Progenitor cell of endocrine pancreas (in vitro differentiated cells): ENCODE measurements around the gene CA9. TPM values are rescaled to one million over a fixed set of nuclear protein-coding genes. Genes with fewer than 3 reads are reported as not detected.

Experiments used
- DNase-seq: peaks from one replicate; pipeline ENCODE4 v3.0.0; 2021; ENCODE audit warnings: low spot score; ENCODE audit not compliant: unreplicated experiment
- H3K27ac Mint-ChIP-seq: 2 replicates; pipeline ENCODE4 v1.8.0; 2021; ENCODE audit warnings: mild to moderate bottlenecking, moderate library complexity, mixed read lengths
- H3K27me3 Mint-ChIP-seq: 2 replicates; pipeline ENCODE4 v1.8.0; 2021; ENCODE audit warnings: mixed read lengths
- H3K36me3 Mint-ChIP-seq: 2 replicates; pipeline ENCODE4 v1.8.0; 2022; ENCODE audit warnings: mixed read lengths; ENCODE audit not compliant: insufficient read depth
- H3K4me1 Mint-ChIP-seq: 2 replicates; pipeline ENCODE4 v1.8.0; 2021; ENCODE audit warnings: low read depth, mixed read lengths
- H3K4me3 Mint-ChIP-seq: 2 replicates; pipeline ENCODE4 v1.8.0; 2021; ENCODE audit warnings: low read depth, mild to moderate bottlenecking, moderate library complexity, mixed read lengths
- H3K9me3 Mint-ChIP-seq: 2 replicates; pipeline ENCODE4 v1.8.0; 2021; ENCODE audit warnings: low read depth, mixed read lengths
- total RNA-seq: library from RNA; stranded (reverse); gene quantifications from 2 replicates; pipeline ENCODE4 v1.2.1, GENCODE V29; 2021
- TF ChIP-seq, protein P1 (sequence below): fragments of 200-600 bp; sonication (generic); IDR thresholded peaks from one replicate; pipeline ENCODE4 v1.5.0; 2021; ENCODE audit warnings: antibody characterized with exemption, mild to moderate bottlenecking; ENCODE audit not compliant: unreplicated experiment

The CA9 gene
- total RNA-seq, 1 donor from 2014 or later, result 0.31 TPM

DNA sequence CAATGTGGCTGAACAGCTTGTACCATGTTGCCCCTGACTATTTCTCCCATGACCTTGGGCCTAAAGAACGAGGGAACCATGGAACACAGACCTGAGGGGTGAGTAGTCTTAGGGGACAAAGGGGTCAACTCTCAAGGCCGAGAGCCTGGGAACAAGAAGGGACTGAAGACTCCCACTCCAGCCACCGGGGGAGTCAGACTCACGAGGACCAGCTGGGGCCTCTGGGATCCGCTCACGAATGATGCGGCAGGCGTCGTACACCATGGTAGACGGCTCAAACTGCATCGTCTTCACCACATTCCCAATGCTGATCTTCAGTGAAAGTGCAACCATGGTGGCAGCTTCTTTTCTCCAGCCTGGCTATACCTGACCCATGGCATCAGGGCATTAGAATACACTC, 51.6 kb downstream of the CA9 start:
- Mint-ChIP-seq H3K27ac (no peak overlapping the region), H3K36me3 (peaks cover 19% of the 10 kb centered on the region), H3K4me1 (peaks cover 4% of the 10 kb centered on the region), H3K4me3 (no peak overlapping the region), H3K9me3 (no peaks in the 10 kb centered on the region), H3K27me3 (no peaks in the 10 kb centered on the region)
- TF ChIP-seq, protein P1, sequence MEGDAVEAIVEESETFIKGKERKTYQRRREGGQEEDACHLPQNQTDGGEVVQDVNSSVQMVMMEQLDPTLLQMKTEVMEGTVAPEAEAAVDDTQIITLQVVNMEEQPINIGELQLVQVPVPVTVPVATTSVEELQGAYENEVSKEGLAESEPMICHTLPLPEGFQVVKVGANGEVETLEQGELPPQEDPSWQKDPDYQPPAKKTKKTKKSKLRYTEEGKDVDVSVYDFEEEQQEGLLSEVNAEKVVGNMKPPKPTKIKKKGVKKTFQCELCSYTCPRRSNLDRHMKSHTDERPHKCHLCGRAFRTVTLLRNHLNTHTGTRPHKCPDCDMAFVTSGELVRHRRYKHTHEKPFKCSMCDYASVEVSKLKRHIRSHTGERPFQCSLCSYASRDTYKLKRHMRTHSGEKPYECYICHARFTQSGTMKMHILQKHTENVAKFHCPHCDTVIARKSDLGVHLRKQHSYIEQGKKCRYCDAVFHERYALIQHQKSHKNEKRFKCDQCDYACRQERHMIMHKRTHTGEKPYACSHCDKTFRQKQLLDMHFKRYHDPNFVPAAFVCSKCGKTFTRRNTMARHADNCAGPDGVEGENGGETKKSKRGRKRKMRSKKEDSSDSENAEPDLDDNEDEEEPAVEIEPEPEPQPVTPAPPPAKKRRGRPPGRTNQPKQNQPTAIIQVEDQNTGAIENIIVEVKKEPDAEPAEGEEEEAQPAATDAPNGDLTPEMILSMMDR, result no peak
- no peak for DNase-seq

DNA sequence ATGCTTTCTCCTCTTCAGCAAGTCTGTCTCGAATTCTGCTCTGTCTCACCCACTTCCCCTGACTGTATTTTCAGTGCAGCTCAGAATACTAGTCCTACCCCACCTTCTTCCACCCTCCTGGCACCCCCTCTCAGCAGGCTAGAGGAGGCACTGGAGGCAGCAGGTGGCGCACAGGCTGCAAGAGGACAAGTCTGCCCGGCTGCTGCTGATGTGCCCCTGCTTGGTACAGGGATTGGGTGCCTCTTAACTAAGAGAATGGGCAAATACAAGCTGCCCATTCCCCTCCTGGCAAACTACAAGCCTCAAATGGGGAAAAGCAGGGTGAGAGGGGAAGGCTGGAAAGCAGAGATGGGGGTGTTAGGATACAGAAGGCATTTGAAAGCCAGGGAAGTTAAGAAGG, 53.2 kb downstream of the CA9 start:
- peaks cover 13% of the 10 kb centered on the region for H3K4me1 Mint-ChIP-seq
- TF ChIP-seq, protein P1, result no peak
- H3K4me3 Mint-ChIP-seq, result no peak overlapping the region
- peaks cover 11% of the 10 kb centered on the region for H3K36me3 Mint-ChIP-seq
- no peaks in the 10 kb centered on the region for H3K9me3 Mint-ChIP-seq
- DNase-seq, result no peak
- no peaks in the 10 kb centered on the region for H3K27me3 Mint-ChIP-seq
- H3K27ac Mint-ChIP-seq, result peak overlapping the region; percentile 80

DNA sequence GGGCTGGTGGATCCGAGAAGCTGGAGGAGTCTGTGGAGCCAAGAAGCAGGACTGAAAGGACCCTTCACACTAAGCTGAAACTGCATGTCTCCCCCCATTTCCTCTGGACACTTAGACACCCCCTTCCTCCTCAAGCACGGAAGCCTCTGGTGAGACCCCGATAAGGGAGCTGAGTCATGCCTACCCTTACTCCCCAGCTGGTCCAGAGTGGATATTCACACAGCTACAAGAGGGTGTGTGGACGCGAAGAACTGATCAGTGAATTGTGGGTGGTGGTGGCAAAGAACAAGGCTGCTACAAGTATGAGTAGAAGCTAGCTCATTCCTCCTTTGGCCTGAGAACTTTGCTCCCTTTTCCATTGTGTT, 53.9 kb downstream of the CA9 start:
- Mint-ChIP-seq H3K36me3 (peaks cover 6% of the 10 kb centered on the region), H3K4me1 (peaks cover 13% of the 10 kb centered on the region), H3K4me3 (no peak overlapping the region), H3K9me3 (no peaks in the 10 kb centered on the region), H3K27ac (no peak overlapping the region), H3K27me3 (no peaks in the 10 kb centered on the region)
- no peak for DNase-seq
- TF ChIP-seq, protein P1, result no peak

DNA sequence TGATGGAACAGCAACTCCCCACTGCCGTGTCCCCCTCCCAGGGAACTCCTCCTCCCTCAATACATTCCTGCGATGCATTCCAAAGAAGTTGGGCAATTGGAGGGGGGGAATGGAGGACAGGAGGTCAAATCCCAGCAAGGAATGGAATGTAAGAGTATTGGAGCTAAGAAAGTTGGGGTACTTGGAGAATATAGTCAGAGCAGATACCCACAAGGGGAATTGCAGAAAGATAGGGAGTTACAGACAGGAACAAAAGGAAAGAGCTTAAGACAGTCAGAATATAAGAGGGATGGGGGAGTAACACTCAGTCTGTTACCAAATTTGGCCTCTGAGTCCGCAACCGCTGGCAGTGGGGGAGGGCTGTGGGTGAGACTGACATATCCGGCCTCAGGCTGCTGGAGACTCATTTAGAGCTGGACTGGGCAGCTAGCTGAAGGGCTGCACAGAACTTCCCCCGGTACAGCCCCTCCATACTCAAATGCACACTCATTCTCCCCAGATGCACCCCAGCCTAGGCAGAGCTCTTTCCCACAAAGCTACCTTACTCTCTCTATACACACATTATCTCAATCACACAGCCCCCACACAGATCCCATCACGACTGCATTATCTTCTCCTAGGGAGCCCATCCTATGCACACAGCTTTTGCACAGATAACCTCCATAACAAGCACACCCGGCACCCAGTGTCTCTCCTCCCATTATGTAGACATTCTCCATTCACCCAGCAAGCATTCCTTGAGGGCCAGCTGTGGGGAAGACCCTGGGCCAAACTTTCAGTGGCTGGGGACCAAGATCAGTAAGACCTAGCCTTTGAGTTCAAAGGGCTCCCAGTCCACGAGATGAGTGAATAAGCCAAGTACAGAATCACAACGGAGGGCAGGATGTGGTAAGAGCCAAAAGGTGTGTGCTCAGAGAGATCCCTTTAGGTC, 54.6 kb downstream of the CA9 start:
- H3K27me3 Mint-ChIP-seq, result no peaks in the 10 kb centered on the region
- H3K36me3 Mint-ChIP-seq, result peaks cover 6% of the 10 kb centered on the region
- no peak overlapping the region for H3K4me3 Mint-ChIP-seq
- no peaks in the 10 kb centered on the region for H3K9me3 Mint-ChIP-seq
- DNase-seq, result no peak
- no peak overlapping the region for H3K27ac Mint-ChIP-seq
- H3K4me1 Mint-ChIP-seq, result peaks cover 19% of the 10 kb centered on the region
- TF ChIP-seq, protein P1, result no peak

DNA sequence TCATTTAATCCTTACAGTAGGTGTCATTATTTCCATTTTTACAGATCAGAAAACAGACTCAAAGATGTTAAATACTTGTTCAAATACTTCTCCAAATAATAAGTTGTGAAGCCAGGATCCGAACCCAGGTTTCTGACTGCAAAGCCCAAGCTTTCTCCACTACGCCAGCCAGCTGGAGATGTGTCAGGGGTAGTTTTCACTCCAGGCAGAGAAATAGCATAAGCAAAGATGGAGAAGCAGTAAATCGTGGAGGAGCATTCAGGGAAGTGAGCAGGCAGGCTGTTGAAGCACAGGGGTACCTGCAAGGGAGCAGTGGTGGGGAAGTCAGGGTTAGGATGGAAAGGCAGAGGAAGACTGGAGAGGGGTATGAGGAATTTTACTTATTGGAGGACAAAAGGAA, 55.4 kb downstream of the CA9 start:
- no peaks in the 10 kb centered on the region for H3K9me3 Mint-ChIP-seq
- peaks cover 6% of the 10 kb centered on the region for H3K36me3 Mint-ChIP-seq
- TF ChIP-seq, protein P1, result no peak

More for the DNA sequence above, 55.4 kb downstream of the CA9 start:
- DNase-seq, result no peak
- Mint-ChIP-seq H3K4me3 (no peak overlapping the region), H3K4me1 (peaks cover 21% of the 10 kb centered on the region), H3K27me3 (no peaks in the 10 kb centered on the region), H3K27ac (no peak overlapping the region)
